GM23248 (cell line): ENCODE measurements around the gene TMEM25.

Experiments used
- EZH2 ChIP-seq: fragments of 200-600 bp; sonication (generic); IDR thresholded peaks from 2 replicates; pipeline ENCODE4 v1.6.1; 2018; ENCODE audit warnings: antibody characterized with exemption, mild to moderate bottlenecking; ENCODE audit not compliant: insufficient read depth, poor library complexity, severe bottlenecking
- EZH2phosphoT487 ChIP-seq: fragments of 200-600 bp; sonication (generic); IDR thresholded peaks from 2 replicates; pipeline ENCODE4 v1.6.1; 2018; ENCODE audit warnings: antibody characterized with exemption, moderate library complexity, mild to moderate bottlenecking, low read depth; ENCODE audit not compliant: insufficient read depth

- no peak for TF ChIP-seq EZH2
- TF ChIP-seq EZH2phosphoT487 = no peak
Measured at GRCh38 chr11:118533769-118534729, 3.1 kb downstream of the TMEM25 start.
